SK-N-SH (cell line): ENCODE data around the gene OBSCN.

Source experiments
- EZH2phosphoT487 ChIP-seq: fragments of 200-600 bp; sonication (generic); IDR thresholded peaks from 2 replicates; pipeline ENCODE4 v1.6.1; 2017; ENCODE audit warnings: low read depth, mixed run types, mild to moderate bottlenecking, antibody characterized with exemption, moderate library complexity, borderline replicate concordance
- FOXM1 ChIP-seq: IDR thresholded peaks from 2 replicates; pipeline ENCODE4 v1.4.0; 2012; ENCODE audit warnings: low read depth, mild to moderate bottlenecking
- MXI1 ChIP-seq: IDR thresholded peaks from 2 replicates; pipeline ENCODE4 v1.6.1; 2012; ENCODE audit warnings: mild to moderate bottlenecking, low read depth, low read length, improper control_type of control experiment
- NRF1 ChIP-seq: IDR thresholded peaks from 2 replicates; pipeline ENCODE4 v1.6.1; 2012; ENCODE audit warnings: low read depth, mild to moderate bottlenecking, low read length
- POLR2AphosphoS5 ChIP-seq: IDR thresholded peaks from 2 replicates; pipeline ENCODE4 v1.6.1; 2012; ENCODE audit warnings: low read depth, low read length
- RFX5 ChIP-seq: IDR thresholded peaks from 2 replicates; pipeline ENCODE4 v1.6.1; 2012; ENCODE audit warnings: mild to moderate bottlenecking, improper control_type of control experiment, low read length
- TEAD4 ChIP-seq: IDR thresholded peaks from 2 replicates; pipeline ENCODE4 v1.4.0; 2012; ENCODE audit warnings: mild to moderate bottlenecking, borderline replicate concordance; ENCODE audit not compliant: insufficient read depth
- YY1 ChIP-seq: IDR thresholded peaks from 2 replicates; pipeline ENCODE4 v1.4.0; 2012; ENCODE audit warnings: low read depth, mild to moderate bottlenecking
- TF ChIP-seq, protein P1 (sequence below): fragments of 200-600 bp; sonication (generic); IDR thresholded peaks from 2 replicates; pipeline ENCODE4 v1.6.1; 2017; ENCODE audit warnings: antibody characterized with exemption, mild to moderate bottlenecking, moderate library complexity
- TF ChIP-seq, protein P2 (sequence below): fragments of 150-350 bp; IDR thresholded peaks from 2 replicates; pipeline ENCODE4 v1.6.1; 2016; ENCODE audit warnings: mild to moderate bottlenecking, low read depth, low read length
- TF ChIP-seq, protein P3 (sequence below): fragments of 150-350 bp; IDR thresholded peaks from 2 replicates; pipeline ENCODE4 v1.6.1; 2017; ENCODE audit warnings: antibody characterized with exemption, low read length, low read depth, borderline replicate concordance

DNA sequence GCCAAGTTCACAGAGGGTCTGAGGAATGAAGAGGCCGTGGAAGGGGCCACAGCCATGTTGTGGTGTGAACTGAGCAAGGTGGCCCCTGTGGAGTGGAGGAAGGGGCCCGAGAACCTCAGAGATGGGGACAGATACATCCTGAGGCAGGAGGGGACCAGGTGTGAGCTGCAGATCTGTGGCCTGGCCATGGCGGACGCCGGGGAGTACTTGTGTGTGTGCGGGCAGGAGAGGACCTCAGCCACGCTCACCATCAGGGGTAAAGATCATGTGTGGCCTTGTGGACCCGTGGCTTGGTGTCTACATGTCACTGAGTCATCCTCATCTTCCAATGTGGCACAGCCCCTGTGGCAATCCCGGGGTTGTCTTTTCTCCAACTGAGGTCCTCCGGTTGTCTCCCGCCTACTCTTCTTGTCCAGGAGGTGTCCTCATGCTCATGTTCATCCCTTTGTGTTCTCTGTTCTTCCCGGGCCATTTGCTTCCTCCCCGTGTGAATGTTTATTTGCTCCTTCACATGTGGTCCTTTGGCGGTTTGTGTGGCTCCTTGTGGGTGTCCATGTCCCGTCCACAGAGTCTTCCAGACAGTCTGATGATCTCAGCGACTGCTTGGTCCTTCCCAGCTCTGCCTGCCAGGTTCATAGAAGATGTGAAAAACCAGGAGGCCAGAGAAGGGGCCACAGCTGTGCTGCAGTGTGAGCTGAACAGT is 84.2 kb downstream of the OBSCN start:
- TF ChIP-seq EZH2phosphoT487 (no peak), POLR2AphosphoS5 (no peak), NRF1 (no peak), YY1 (no peak), MXI1 (no peak), RFX5 (no peak), FOXM1 (no peak), TEAD4 (no peak)
- TF ChIP-seq, protein P1, sequence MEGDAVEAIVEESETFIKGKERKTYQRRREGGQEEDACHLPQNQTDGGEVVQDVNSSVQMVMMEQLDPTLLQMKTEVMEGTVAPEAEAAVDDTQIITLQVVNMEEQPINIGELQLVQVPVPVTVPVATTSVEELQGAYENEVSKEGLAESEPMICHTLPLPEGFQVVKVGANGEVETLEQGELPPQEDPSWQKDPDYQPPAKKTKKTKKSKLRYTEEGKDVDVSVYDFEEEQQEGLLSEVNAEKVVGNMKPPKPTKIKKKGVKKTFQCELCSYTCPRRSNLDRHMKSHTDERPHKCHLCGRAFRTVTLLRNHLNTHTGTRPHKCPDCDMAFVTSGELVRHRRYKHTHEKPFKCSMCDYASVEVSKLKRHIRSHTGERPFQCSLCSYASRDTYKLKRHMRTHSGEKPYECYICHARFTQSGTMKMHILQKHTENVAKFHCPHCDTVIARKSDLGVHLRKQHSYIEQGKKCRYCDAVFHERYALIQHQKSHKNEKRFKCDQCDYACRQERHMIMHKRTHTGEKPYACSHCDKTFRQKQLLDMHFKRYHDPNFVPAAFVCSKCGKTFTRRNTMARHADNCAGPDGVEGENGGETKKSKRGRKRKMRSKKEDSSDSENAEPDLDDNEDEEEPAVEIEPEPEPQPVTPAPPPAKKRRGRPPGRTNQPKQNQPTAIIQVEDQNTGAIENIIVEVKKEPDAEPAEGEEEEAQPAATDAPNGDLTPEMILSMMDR = no peak
- TF ChIP-seq, protein P2, sequence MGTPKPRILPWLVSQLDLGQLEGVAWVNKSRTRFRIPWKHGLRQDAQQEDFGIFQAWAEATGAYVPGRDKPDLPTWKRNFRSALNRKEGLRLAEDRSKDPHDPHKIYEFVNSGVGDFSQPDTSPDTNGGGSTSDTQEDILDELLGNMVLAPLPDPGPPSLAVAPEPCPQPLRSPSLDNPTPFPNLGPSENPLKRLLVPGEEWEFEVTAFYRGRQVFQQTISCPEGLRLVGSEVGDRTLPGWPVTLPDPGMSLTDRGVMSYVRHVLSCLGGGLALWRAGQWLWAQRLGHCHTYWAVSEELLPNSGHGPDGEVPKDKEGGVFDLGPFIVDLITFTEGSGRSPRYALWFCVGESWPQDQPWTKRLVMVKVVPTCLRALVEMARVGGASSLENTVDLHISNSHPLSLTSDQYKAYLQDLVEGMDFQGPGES = no peak
- TF ChIP-seq, protein P3, sequence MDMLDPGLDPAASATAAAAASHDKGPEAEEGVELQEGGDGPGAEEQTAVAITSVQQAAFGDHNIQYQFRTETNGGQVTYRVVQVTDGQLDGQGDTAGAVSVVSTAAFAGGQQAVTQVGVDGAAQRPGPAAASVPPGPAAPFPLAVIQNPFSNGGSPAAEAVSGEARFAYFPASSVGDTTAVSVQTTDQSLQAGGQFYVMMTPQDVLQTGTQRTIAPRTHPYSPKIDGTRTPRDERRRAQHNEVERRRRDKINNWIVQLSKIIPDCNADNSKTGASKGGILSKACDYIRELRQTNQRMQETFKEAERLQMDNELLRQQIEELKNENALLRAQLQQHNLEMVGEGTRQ = no peak
